ENCODE results near the gene CASP3. TPM values are rescaled to one million over a fixed set of nuclear protein-coding genes. Genes with fewer than 3 reads are reported as not detected.

Gene CASP3
- total and polyA plus RNA-seq, 7 donors: 13.8 to 49.7 (median 20.9) TPM

- Histone ChIP-seq H3K9me3 (no peaks in the 10 kb centered on the region), H3K36me3 (ENCODE audit: insufficient read depth in 1 of 2, low read depth in 1 of 2) (no peaks in the 10 kb centered on the region), H3K4me1 (no peaks in the 10 kb centered on the region), H3K27ac (no peak overlapping the region), H3K4me3 (no peak overlapping the region), H3K27me3 (ENCODE audit: insufficient read depth in 3 of 3, low read length in 2 of 3) (no peaks in the 10 kb centered on the region)
- no peak for TF ChIP-seq CTCF (IDR thresholded peaks at IDR 0.05)
- DNase-seq (no peak), ATAC-seq (no peak)
- intact Hi-C loops (cut with DNase I): no loop called here
- 36 to 51% (median 40%) methylated on average over 12 of the region's 12 CpGs for WGBS, 3 donors
Observed at GRCh38 chr4:184598753-184599491, 50.3 kb downstream of the CASP3 start.

- ATAC-seq: no peak
- no peak overlapping the region for H3K27ac ChIP-seq
Observed at GRCh38 chr4:184596617-184597185, 52.5 kb downstream of the CASP3 start.

GRCh38 chr4:184596044-184596616 lies 53.1 kb downstream of the CASP3 start:
- intact Hi-C loops (cut with DNase I): no loop called here
- no peak for ATAC-seq
- H3K9me3 ChIP-seq: no peaks in the 10 kb centered on the region
- 58 to 64% (median 59%) methylated on average over 8 of the region's 8 CpGs for WGBS, 3 donors
- no peaks in the 10 kb centered on the region for H3K4me1 ChIP-seq
- peaks cover 0 to 1% (median 0%) of the 10 kb centered on the region in 3 donors for H3K27me3 ChIP-seq (ENCODE audit: insufficient read depth in 3 of 3, low read length in 2 of 3)
- TF ChIP-seq CTCF (IDR thresholded peaks at IDR 0.05): no peak
- no peak overlapping the region for H3K4me3 ChIP-seq
- no peaks in the 10 kb centered on the region for H3K36me3 ChIP-seq (ENCODE audit: insufficient read depth in 1 of 2, low read depth in 1 of 2)
- DNase-seq: no peak
- no peak overlapping the region for H3K27ac ChIP-seq

More at GRCh38 chr4:184596617-184597185, 52.5 kb downstream of the CASP3 start:
- no peaks in the 10 kb centered on the region for H3K4me1 ChIP-seq
- no peak overlapping the region for H3K4me3 ChIP-seq
- no peak for DNase-seq
- WGBS, 3 donors: 57 to 62% (median 60%) methylated on average over 5 of the region's 5 CpGs
- H3K27me3 ChIP-seq (ENCODE audit: insufficient read depth in 3 of 3, low read length in 2 of 3): no peaks in the 10 kb centered on the region
- no peaks in the 10 kb centered on the region for H3K36me3 ChIP-seq (ENCODE audit: insufficient read depth in 1 of 2, low read depth in 1 of 2)
- no peaks in the 10 kb centered on the region for H3K9me3 ChIP-seq
- intact Hi-C loops (cut with DNase I): no loop called here
- TF ChIP-seq CTCF (IDR thresholded peaks at IDR 0.05): no peak

GRCh38 chr4:184595430-184595829 lies 53.8 kb downstream of the CASP3 start:
- no peak for ATAC-seq
- no peak for TF ChIP-seq CTCF (IDR thresholded peaks at IDR 0.05)

More at GRCh38 chr4:184595430-184595829, 53.8 kb downstream of the CASP3 start:
- peaks cover 0 to 3% (median 0%) of the 10 kb centered on the region in 3 donors for H3K27me3 ChIP-seq (ENCODE audit: insufficient read depth in 3 of 3, low read length in 2 of 3)
- H3K36me3 ChIP-seq (ENCODE audit: insufficient read depth in 1 of 2, low read depth in 1 of 2): no peaks in the 10 kb centered on the region
- no peaks in the 10 kb centered on the region for H3K4me1 ChIP-seq
- intact Hi-C loops (cut with DNase I): no loop called here
- H3K27ac ChIP-seq: no peak overlapping the region
- no peak for DNase-seq
- WGBS, 3 donors: 83 to 94% (median 94%) methylated on average over 5 of the region's 5 CpGs
- H3K9me3 ChIP-seq: no peaks in the 10 kb centered on the region
- H3K4me3 ChIP-seq: no peak overlapping the region
